Jurkat, Clone E6-1 (cell line): ENCODE results near the gene GNLY.
A peak's percentile ranks its signal among the peaks of the same experiment; 100 is the strongest.

ENCODE experiments used
- DNase-seq: peaks from one replicate; pipeline ENCODE4 v3.0.0-alpha.2; 2011; ENCODE audit warnings: low read depth, low spot score
- H3K4me3 ChIP-seq: 2 replicates; pipeline ENCODE4 v1.5.1; 2011; ENCODE audit warnings: mild to moderate bottlenecking, low read length, control low read depth, moderate library complexity

Gene GNLY

GRCh38 chr2:85718885-85719492, 24.8 kb downstream of the GNLY start:
- no peak overlapping the region for H3K4me3 ChIP-seq
- DNase-seq, result no peak

GRCh38 chr2:85719609-85720240, 25.6 kb downstream of the GNLY start:
- no peak for DNase-seq
- H3K4me3 ChIP-seq, result no peak overlapping the region

- no peak for DNase-seq
- no peak overlapping the region for H3K4me3 ChIP-seq
Observed at GRCh38 chr2:85720533-85720932, 26.4 kb downstream of the GNLY start.

GRCh38 chr2:85721641-85722040, 27.5 kb downstream of the GNLY start:
- DNase-seq, result no peak

GRCh38 chr2:85722519-85722918, 28.4 kb downstream of the GNLY start:
- H3K4me3 ChIP-seq, result no peak overlapping the region
- DNase-seq, result no peak

More at GRCh38 chr2:85721641-85722040, 27.5 kb downstream of the GNLY start:
- H3K4me3 ChIP-seq, result no peak overlapping the region

- no peak for DNase-seq
- no peak overlapping the region for H3K4me3 ChIP-seq
Observed at GRCh38 chr2:85723707-85724360, 29.7 kb downstream of the GNLY start.

GRCh38 chr2:85724731-85725181, 30.6 kb downstream of the GNLY start:
- H3K4me3 ChIP-seq, result no peak overlapping the region
- DNase-seq, result no peak

GRCh38 chr2:85725451-85725850, 31.3 kb downstream of the GNLY start:
- H3K4me3 ChIP-seq, result no peak overlapping the region
- DNase-seq, result no peak

GRCh38 chr2:85727798-85728197, 33.6 kb downstream of the GNLY start:
- DNase-seq, result no peak
- H3K4me3 ChIP-seq, result no peak overlapping the region

GRCh38 chr2:85728342-85728741, 34.2 kb downstream of the GNLY start:
- no peak overlapping the region for H3K4me3 ChIP-seq
- DNase-seq, result no peak

GRCh38 chr2:85728883-85729824, 35.0 kb downstream of the GNLY start:
- peak; percentile 27 for DNase-seq
- no peak overlapping the region for H3K4me3 ChIP-seq

GRCh38 chr2:85729825-85730510, 35.8 kb downstream of the GNLY start:
- no peak overlapping the region for H3K4me3 ChIP-seq
- DNase-seq, result no peak

GRCh38 chr2:85730686-85731230, 36.6 kb downstream of the GNLY start:
- DNase-seq, result no peak
- no peak overlapping the region for H3K4me3 ChIP-seq

- DNase-seq, result no peak
- no peak overlapping the region for H3K4me3 ChIP-seq
Observed at GRCh38 chr2:85731606-85732005, 37.4 kb downstream of the GNLY start.

GRCh38 chr2:85732467-85733120, 38.4 kb downstream of the GNLY start:
- no peak for DNase-seq

GRCh38 chr2:85733121-85733960, 39.2 kb downstream of the GNLY start:
- DNase-seq, result peak; percentile 53
- H3K4me3 ChIP-seq, result no peak overlapping the region

More at GRCh38 chr2:85732467-85733120, 38.4 kb downstream of the GNLY start:
- no peak overlapping the region for H3K4me3 ChIP-seq

GRCh38 chr2:85734015-85734414, 39.9 kb downstream of the GNLY start:
- no peak for DNase-seq
- H3K4me3 ChIP-seq, result no peak overlapping the region
